ENCODE data around the gene TENM4. TPM values are rescaled to one million over a fixed set of nuclear protein-coding genes. Genes with fewer than 3 reads are reported as not detected.

The TENM4 gene
- total and polyA plus RNA-seq, 2 of the 8 experiments (the other 6 are each of a cell fraction or from before 2014, with no cell fraction given): 3.5 to 7.2 TPM

DNA sequence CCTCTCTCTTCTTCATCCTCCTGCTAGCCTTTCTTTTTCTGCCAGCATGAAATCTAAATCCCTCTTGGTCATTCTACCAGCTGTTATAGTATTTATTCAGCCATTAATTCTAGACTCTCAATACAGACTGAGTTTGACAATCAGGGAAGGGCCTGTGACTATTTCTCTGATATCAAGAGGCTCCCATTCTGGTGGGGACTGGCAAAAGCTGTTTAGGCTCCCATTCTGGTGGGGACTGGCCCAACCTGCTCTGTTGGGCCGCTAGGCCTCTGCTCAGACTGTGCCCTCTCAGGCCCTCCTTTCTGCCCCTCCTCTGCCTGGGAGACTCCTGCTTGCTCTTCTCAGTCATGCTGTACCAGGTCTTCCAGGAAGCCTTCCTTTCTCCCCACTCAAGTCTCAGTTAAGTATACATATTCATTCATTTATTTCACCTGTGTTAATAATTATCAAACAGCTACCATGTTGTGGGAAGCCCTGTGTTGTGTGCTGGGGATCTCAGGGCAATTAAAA, 542.5 kb downstream of the TENM4 start (continued):
- TF ChIP-seq, protein P1, sequence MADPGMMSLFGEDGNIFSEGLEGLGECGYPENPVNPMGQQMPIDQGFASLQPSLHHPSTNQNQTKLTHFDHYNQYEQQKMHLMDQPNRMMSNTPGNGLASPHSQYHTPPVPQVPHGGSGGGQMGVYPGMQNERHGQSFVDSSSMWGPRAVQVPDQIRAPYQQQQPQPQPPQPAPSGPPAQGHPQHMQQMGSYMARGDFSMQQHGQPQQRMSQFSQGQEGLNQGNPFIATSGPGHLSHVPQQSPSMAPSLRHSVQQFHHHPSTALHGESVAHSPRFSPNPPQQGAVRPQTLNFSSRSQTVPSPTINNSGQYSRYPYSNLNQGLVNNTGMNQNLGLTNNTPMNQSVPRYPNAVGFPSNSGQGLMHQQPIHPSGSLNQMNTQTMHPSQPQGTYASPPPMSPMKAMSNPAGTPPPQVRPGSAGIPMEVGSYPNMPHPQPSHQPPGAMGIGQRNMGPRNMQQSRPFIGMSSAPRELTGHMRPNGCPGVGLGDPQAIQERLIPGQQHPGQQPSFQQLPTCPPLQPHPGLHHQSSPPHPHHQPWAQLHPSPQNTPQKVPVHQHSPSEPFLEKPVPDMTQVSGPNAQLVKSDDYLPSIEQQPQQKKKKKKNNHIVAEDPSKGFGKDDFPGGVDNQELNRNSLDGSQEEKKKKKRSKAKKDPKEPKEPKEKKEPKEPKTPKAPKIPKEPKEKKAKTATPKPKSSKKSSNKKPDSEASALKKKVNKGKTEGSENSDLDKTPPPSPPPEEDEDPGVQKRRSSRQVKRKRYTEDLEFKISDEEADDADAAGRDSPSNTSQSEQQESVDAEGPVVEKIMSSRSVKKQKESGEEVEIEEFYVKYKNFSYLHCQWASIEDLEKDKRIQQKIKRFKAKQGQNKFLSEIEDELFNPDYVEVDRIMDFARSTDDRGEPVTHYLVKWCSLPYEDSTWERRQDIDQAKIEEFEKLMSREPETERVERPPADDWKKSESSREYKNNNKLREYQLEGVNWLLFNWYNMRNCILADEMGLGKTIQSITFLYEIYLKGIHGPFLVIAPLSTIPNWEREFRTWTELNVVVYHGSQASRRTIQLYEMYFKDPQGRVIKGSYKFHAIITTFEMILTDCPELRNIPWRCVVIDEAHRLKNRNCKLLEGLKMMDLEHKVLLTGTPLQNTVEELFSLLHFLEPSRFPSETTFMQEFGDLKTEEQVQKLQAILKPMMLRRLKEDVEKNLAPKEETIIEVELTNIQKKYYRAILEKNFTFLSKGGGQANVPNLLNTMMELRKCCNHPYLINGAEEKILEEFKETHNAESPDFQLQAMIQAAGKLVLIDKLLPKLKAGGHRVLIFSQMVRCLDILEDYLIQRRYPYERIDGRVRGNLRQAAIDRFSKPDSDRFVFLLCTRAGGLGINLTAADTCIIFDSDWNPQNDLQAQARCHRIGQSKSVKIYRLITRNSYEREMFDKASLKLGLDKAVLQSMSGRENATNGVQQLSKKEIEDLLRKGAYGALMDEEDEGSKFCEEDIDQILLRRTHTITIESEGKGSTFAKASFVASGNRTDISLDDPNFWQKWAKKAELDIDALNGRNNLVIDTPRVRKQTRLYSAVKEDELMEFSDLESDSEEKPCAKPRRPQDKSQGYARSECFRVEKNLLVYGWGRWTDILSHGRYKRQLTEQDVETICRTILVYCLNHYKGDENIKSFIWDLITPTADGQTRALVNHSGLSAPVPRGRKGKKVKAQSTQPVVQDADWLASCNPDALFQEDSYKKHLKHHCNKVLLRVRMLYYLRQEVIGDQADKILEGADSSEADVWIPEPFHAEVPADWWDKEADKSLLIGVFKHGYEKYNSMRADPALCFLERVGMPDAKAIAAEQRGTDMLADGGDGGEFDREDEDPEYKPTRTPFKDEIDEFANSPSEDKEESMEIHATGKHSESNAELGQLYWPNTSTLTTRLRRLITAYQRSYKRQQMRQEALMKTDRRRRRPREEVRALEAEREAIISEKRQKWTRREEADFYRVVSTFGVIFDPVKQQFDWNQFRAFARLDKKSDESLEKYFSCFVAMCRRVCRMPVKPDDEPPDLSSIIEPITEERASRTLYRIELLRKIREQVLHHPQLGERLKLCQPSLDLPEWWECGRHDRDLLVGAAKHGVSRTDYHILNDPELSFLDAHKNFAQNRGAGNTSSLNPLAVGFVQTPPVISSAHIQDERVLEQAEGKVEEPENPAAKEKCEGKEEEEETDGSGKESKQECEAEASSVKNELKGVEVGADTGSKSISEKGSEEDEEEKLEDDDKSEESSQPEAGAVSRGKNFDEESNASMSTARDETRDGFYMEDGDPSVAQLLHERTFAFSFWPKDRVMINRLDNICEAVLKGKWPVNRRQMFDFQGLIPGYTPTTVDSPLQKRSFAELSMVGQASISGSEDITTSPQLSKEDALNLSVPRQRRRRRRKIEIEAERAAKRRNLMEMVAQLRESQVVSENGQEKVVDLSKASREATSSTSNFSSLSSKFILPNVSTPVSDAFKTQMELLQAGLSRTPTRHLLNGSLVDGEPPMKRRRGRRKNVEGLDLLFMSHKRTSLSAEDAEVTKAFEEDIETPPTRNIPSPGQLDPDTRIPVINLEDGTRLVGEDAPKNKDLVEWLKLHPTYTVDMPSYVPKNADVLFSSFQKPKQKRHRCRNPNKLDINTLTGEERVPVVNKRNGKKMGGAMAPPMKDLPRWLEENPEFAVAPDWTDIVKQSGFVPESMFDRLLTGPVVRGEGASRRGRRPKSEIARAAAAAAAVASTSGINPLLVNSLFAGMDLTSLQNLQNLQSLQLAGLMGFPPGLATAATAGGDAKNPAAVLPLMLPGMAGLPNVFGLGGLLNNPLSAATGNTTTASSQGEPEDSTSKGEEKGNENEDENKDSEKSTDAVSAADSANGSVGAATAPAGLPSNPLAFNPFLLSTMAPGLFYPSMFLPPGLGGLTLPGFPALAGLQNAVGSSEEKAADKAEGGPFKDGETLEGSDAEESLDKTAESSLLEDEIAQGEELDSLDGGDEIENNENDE (IDR thresholded peaks at IDR 0.05; ENCODE audit: insufficient replicate concordance, low read length): no peak
